PC-9 (cell line): Measurements from ENCODE around the gene HYAL4. TPM values are rescaled to one million over a fixed set of nuclear protein-coding genes. Genes with fewer than 3 reads are reported as not detected.
"Not testable (repeated sequence)": the region's sequence is repeated elsewhere in the genome, so short reads cannot be mapped to it uniquely, and the experiment has no call there.

Source experiments
- BruUV-seq: library from RNA; stranded (reverse); fragments of 400-500 nt; replicated peaks from 2 replicates; lab custom pipeline; 2021; lab: Mats Ljungman, UMichigan
- CTCF ChIA-PET: fragments of 300-600 bp; sonication (Branson Sonifier 250); formaldehyde crosslinking; loops from one replicate; lab custom pipeline; 2022; ENCODE audit warnings: antibody characterized with exemption; lab: Charles Lee
- POLR2A ChIA-PET: fragments of 300-600 bp; sonication (Branson Sonifier 250); formaldehyde crosslinking; loops from one replicate; lab custom pipeline; 2022; ENCODE audit warnings: antibody characterized with exemption; ENCODE audit not compliant: unreplicated experiment; lab: Charles Lee
- DNase-seq, 2 experiments: peaks; one replicate each; pipeline versions ENCODE4 v3.0.0 to v3.0.0-alpha.2; 2015 to 2022; ENCODE audit warnings: mixed read lengths in 1 of 2
- H2AFZ ChIP-seq: fragments of 200-600 bp; sonication (generic); 2 replicates; pipeline ENCODE4 v1.8.1; 2017; ENCODE audit warnings: antibody characterized with exemption
- H3F3A ChIP-seq: fragments of 200-600 bp; sonication (generic); 2 replicates; pipeline ENCODE4 v1.8.1; 2017; ENCODE audit warnings: antibody characterized with exemption, mild to moderate bottlenecking, low read depth; ENCODE audit not compliant: insufficient read depth
- H3K27ac ChIP-seq: fragments of 200-600 bp; sonication (generic); 2 replicates; pipeline ENCODE4 v1.6.1; 2016; ENCODE audit warnings: mixed run types
- H3K27me3 ChIP-seq: fragments of 200-600 bp; sonication (generic); 2 replicates; pipeline ENCODE4 v1.6.1; 2016; ENCODE audit warnings: low read depth, mixed run types; ENCODE audit not compliant: insufficient read depth
- H3K36me3 ChIP-seq: fragments of 200-600 bp; sonication (generic); 2 replicates; pipeline ENCODE4 v1.6.1; 2016; ENCODE audit warnings: low read depth, mixed run types
- H3K4me1 ChIP-seq: fragments of 200-600 bp; sonication (generic); replicated peaks from 2 replicates; pipeline ENCODE4 v1.6.1; 2016; ENCODE audit warnings: mixed run types; ENCODE audit not compliant: insufficient read depth
- H3K4me2 ChIP-seq: fragments of 200-600 bp; sonication (generic); 2 replicates; pipeline ENCODE4 v1.6.1; 2017; ENCODE audit warnings: mixed run types
- H3K4me3 ChIP-seq: fragments of 200-600 bp; sonication (generic); 2 replicates; pipeline ENCODE4 v1.6.1; 2016; ENCODE audit warnings: mixed run types
- H3K79me2 ChIP-seq: fragments of 200-600 bp; sonication (generic); 2 replicates; pipeline ENCODE4 v1.6.1; 2017; ENCODE audit warnings: low read depth, mixed run types
- H3K9me2 ChIP-seq: fragments of 200-600 bp; sonication (generic); 2 replicates; pipeline ENCODE4 v1.8.1; 2017; ENCODE audit warnings: mild to moderate bottlenecking; ENCODE audit not compliant: insufficient read depth
- H3K9me3 ChIP-seq: fragments of 200-600 bp; sonication (generic); 2 replicates; pipeline ENCODE4 v1.8.1; 2016; ENCODE audit warnings: low read depth; ENCODE audit not compliant: insufficient read depth
- H4K20me1 ChIP-seq: fragments of 200-600 bp; sonication (generic); 2 replicates; pipeline ENCODE4 v1.8.1; 2017; ENCODE audit not compliant: insufficient read depth
- EZH2 ChIP-seq: fragments of 200-600 bp; sonication (generic); IDR thresholded peaks from 2 replicates; pipeline ENCODE4 v1.8.0; 2017; ENCODE audit warnings: antibody characterized with exemption, low read depth
- intact Hi-C: fragments of 100-400 bp; cut with micrococcal nuclease; formaldehyde crosslinking; loops from one replicate; pipeline ENCODE4 v1.10.0; 2022; ENCODE audit not compliant: unreplicated experiment
- total RNA-seq: library from RNA; stranded (reverse); gene quantifications from 2 replicates; pipeline ENCODE4 v1.2.3, GENCODE V29; 2021
- TF ChIP-seq, protein P1 (sequence below): fragments of 200-600 bp; sonication (generic); conservative IDR thresholded peaks from 2 replicates; pipeline ENCODE4 v1.6.1; 2017; ENCODE audit warnings: mixed run types, antibody characterized with exemption, mild to moderate bottlenecking, moderate library complexity

The HYAL4 gene
- total RNA-seq, 1 experiment from 2014 or later = not detected

DNA sequence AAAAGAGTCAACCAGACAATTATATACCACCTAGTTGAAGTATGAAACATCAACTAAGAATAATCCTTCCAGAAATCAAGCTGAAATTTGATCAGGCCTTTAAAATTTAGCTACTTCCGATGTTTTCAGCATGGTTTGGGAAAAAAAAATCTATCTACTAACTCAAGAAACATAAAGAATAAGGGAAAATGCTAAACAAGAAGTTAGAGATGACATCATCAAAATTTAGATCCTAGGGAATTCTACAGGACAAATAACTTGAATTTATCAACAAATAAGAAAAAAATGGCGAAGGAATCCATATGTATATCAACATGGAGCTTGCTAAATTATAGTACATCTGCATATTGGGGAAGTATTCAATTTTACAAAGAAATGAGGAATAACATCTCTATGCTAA, 36.3 kb downstream of the HYAL4 start:
- no peaks in the 10 kb centered on the region for H4K20me1 ChIP-seq
- ChIA-PET CTCF (no interaction called here), POLR2A (no interaction called here)
- no peaks in the 10 kb centered on the region for H3K36me3 ChIP-seq
- H3K27ac ChIP-seq = no peak overlapping the region
- no peak overlapping the region for H2AFZ ChIP-seq
- no peaks in the 10 kb centered on the region for H3K4me1 ChIP-seq
- H3K4me3 ChIP-seq = no peak overlapping the region
- DNase-seq = no peak
- H3K27me3 ChIP-seq = no peaks in the 10 kb centered on the region
- H3K79me2 ChIP-seq = no peaks in the 10 kb centered on the region
- H3F3A ChIP-seq = no peaks in the 10 kb centered on the region
- H3K4me2 ChIP-seq = no peak overlapping the region
- no peaks in the 10 kb centered on the region for H3K9me2 ChIP-seq
- intact Hi-C loops = no loop called here
- no peaks in the 10 kb centered on the region for H3K9me3 ChIP-seq
- TF ChIP-seq, protein P1, sequence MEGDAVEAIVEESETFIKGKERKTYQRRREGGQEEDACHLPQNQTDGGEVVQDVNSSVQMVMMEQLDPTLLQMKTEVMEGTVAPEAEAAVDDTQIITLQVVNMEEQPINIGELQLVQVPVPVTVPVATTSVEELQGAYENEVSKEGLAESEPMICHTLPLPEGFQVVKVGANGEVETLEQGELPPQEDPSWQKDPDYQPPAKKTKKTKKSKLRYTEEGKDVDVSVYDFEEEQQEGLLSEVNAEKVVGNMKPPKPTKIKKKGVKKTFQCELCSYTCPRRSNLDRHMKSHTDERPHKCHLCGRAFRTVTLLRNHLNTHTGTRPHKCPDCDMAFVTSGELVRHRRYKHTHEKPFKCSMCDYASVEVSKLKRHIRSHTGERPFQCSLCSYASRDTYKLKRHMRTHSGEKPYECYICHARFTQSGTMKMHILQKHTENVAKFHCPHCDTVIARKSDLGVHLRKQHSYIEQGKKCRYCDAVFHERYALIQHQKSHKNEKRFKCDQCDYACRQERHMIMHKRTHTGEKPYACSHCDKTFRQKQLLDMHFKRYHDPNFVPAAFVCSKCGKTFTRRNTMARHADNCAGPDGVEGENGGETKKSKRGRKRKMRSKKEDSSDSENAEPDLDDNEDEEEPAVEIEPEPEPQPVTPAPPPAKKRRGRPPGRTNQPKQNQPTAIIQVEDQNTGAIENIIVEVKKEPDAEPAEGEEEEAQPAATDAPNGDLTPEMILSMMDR = no peak
- no peak for TF ChIP-seq EZH2
- no TSS peak for BruUV-seq

DNA sequence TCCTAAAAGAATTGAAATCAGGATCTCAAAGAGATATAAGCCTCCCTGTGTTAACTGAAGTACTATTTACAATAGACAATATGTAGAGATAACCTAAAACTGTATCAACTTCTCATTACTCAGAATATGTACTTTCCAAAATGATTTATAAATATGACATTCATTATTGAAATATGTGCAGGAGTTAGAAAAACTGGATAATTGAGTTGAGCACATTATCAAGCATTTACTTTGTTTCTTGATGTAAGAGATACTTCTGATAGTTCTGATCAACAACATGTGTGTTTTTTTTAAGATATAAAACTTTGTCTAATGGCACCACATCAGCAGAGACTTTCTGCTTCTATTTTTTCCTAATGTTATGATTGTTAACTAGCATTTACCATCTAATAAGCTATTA, 38.2 kb downstream of the HYAL4 start:
- Histone ChIP-seq H3K36me3 (no peaks in the 10 kb centered on the region), H3K4me1 (no peaks in the 10 kb centered on the region), H3F3A (no peaks in the 10 kb centered on the region), H2AFZ (no peak overlapping the region), H3K4me3 (no peak overlapping the region), H3K9me2 (no peaks in the 10 kb centered on the region), H4K20me1 (no peaks in the 10 kb centered on the region), H3K79me2 (no peaks in the 10 kb centered on the region), H3K9me3 (no peaks in the 10 kb centered on the region), H3K27ac (no peak overlapping the region), H3K4me2 (no peak overlapping the region), H3K27me3 (no peaks in the 10 kb centered on the region)
- DNase-seq = no peak
- TF ChIP-seq EZH2 = no peak
- TF ChIP-seq, protein P1 = no peak
- ChIA-PET CTCF (no interaction called here), POLR2A (no interaction called here)
- BruUV-seq = no TSS peak
- intact Hi-C loops = no loop called here

- H3K27ac ChIP-seq = no peak overlapping the region
- no peaks in the 10 kb centered on the region for H3K4me1 ChIP-seq
- H3K36me3 ChIP-seq = no peaks in the 10 kb centered on the region
- intact Hi-C loops = no loop called here
- H3F3A ChIP-seq = no peaks in the 10 kb centered on the region
- CTCF ChIA-PET = no interaction called here
- H3K4me3 ChIP-seq = no peak overlapping the region
- no peaks in the 10 kb centered on the region for H3K27me3 ChIP-seq
- DNase-seq = no peak
- no peak for TF ChIP-seq EZH2
- TF ChIP-seq, protein P1 = no peak
- no peaks in the 10 kb centered on the region; the same call in 1 of the 2 replicates for H3K9me3 ChIP-seq
- no peak overlapping the region for H3K4me2 ChIP-seq
- no peaks in the 10 kb centered on the region for H4K20me1 ChIP-seq
- H3K9me2 ChIP-seq = no peaks in the 10 kb centered on the region
- no peak overlapping the region for H2AFZ ChIP-seq
- H3K79me2 ChIP-seq = no peaks in the 10 kb centered on the region
- BruUV-seq = no TSS peak
- POLR2A ChIA-PET = no interaction called here
Observed at GRCh38 chr7:123888192-123888591, 43.2 kb downstream of the HYAL4 start.

DNA sequence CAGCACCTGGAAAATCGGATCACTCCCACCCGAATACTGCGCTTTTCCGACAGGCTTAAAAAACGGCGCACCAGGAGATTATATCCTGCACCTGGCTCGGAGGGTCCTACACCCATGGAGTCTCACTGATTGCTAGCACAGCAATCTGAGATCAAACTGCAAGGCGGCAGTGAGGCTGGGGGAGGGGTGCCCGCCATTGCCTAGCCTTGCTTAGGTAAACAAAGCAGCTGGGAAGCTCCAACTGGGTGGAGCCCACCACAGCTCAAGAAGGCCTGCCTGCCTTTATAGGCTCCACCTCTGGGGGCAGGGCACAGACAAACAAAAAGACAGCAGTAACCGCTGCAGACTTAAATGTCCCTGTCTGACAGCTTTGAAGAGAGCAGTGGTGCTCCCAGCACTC, 49.8 kb downstream of the HYAL4 start:
- H3K79me2 ChIP-seq, BruUV-seq, H3K4me2 ChIP-seq, H3F3A ChIP-seq, H3K4me3 ChIP-seq, H2AFZ ChIP-seq, CTCF ChIA-PET, H3K36me3 ChIP-seq, H3K4me1 ChIP-seq, DNase-seq, intact Hi-C loops, H3K9me2 ChIP-seq, H3K9me3 ChIP-seq, H3K27ac ChIP-seq, H3K27me3 ChIP-seq, POLR2A ChIA-PET, H4K20me1 ChIP-seq: not testable (repeated sequence)
